Stomach (tissue), 4 donors: ENCODE results near the gene CPNE9.

ENCODE experiments used
- POLR2A ChIP-seq, 4 donors: fragments of 450-650 bp; IDR thresholded peaks; one replicate each; pipeline ENCODE4 v1.6.1; 2016; ENCODE audit warnings: antibody characterized with exemption in 4 of 4, control low read depth in 2 of 4, mild to moderate bottlenecking in 1 of 4, moderate library complexity in 1 of 4
- TF ChIP-seq, protein P1 (sequence below), 7 experiments: fragments of 450-650 bp in 4 of 7; fragments of 200-600 bp in 3 of 7; sonication (generic) in 3 of 7; IDR thresholded peaks; one replicate each; pipeline ENCODE4 v1.5.1; 2016 to 2019; ENCODE audit warnings: antibody characterized with exemption in 7 of 7, control low read depth in 2 of 7, mild to moderate bottlenecking in 1 of 7

DNA sequence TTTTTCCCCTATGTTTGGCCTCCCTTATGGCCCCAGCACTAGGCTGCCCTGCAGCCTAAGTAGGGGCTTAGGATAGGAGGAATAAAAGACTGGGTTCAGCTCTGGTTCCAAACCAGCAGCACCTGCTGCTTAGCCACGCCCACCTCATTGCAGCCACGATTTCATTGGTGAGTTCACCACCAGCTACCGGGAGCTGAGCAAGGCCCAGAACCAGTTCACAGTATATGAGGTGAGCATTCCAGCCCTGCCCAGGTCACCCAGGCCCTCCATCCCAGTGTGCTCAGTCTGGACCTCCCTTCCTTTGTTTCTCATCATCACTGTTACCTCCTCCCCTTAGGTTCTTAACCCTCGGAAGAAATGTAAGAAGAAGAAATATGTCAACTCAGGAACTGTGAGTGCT is 11.5 kb downstream of the CPNE9 start:
- TF ChIP-seq POLR2A (IDR thresholded peaks at IDR 0.05) = no peak
- TF ChIP-seq, protein P1, sequence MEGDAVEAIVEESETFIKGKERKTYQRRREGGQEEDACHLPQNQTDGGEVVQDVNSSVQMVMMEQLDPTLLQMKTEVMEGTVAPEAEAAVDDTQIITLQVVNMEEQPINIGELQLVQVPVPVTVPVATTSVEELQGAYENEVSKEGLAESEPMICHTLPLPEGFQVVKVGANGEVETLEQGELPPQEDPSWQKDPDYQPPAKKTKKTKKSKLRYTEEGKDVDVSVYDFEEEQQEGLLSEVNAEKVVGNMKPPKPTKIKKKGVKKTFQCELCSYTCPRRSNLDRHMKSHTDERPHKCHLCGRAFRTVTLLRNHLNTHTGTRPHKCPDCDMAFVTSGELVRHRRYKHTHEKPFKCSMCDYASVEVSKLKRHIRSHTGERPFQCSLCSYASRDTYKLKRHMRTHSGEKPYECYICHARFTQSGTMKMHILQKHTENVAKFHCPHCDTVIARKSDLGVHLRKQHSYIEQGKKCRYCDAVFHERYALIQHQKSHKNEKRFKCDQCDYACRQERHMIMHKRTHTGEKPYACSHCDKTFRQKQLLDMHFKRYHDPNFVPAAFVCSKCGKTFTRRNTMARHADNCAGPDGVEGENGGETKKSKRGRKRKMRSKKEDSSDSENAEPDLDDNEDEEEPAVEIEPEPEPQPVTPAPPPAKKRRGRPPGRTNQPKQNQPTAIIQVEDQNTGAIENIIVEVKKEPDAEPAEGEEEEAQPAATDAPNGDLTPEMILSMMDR (IDR thresholded peaks at IDR 0.05) = no peak
